Measurements from ENCODE around the gene OPCML.

OPCML gene

DNA sequence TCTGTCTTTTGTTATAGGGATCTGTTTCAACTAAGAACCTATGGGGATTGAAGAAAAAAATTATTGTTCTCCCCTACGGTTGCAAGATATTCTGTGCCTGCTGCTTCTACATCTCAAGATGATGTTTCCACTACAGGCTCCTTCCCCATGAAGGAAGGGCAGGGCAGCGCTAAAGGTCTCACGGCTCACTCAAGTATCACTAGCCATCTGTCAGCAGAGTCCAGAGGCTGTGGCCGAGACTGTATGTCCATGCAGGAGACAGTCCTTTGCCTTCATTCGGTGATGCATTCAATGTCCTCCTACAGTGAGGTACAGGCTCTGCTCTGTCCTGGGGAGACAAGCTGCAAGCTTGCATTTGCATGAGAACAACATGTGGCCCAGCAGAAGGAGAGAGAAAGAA, 518.0 kb downstream of the OPCML start:
- DNase-seq, result no peak

DNA sequence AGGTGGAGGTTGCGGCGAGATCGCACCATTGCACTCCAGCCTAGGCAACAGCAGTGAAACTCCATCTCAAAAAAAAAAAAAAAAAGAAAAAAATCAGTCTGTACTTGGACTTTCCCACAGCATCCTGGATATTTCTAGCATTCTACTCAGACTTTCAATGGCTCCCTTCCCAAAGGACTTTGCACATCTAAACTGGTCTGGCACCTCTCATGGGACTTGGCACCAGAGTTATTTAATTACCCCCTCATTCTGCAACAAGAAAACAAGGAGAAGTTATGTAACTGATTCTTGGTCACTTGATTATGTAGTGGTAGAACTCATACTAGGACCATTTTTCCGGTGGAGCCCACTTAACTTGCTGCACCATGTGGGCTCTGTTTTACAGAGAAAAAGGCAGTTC, 519.5 kb downstream of the OPCML start:
- DNase-seq, result no peak

DNA sequence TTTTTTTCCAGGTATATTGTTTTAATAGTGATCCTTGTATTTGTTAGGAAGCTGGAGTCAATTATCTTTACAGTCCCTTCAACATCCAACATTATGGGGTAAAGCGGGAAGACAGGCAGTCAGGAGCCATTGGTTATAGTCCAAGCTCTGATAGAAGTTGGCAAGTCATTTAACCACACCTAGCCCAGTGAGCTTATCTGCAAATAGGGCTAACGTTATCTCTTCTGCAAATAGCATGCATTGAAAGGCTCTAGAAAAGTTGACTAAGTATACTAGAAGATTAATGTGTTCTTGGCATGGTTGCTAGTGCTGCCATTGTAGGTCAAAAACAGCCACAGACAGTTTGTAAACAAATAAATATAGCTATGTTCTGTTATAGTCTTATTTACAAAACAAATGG, 520.7 kb downstream of the OPCML start:
- no peak for DNase-seq

DNA sequence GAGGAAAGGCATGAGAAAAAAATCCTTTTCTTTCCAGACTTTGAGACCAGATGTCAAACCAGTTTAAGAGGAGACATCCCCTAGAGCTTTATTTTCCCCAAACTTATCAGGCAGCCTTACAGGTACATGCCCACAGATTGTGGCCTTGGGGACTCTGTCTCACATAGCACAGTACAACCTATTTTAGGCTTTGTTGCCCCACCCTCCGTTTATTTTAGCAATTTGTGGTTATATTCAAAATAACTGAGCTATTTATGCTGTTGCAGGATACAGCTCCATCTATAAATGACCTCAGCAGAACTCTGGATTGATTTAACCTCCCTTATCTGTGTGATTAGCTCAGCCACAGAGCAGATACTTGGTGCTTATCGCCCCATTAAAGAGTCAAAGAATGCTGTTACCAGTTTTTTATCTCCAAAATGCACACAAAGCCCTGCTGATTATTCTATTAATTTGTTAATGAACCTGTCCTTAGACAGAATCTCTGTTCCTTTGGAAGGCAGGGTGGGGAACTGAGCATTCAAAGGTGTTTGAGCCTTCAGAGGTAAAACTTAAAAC, 525.2 kb downstream of the OPCML start:
- no peak for DNase-seq

DNA sequence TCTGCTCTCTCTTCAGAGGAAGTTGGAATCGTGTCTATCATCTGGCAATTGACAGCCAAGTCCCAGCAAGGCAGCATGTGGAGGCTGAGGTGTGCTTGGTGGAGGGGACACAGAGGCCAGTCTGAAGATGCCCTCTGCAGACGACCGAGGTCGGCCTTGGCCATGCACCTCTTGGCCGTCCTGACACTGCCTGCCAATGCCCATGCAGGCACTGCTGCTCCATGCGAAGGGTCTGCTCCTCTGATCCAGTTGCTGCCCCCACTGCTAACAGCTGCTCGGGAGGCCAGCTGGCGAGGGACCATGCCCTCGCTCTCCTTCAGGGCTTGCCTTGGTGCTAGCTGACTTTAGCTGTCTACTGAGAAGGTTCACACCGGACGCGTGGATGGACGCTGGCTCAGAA, 527.9 kb downstream of the OPCML start:
- no peak for DNase-seq

DNA sequence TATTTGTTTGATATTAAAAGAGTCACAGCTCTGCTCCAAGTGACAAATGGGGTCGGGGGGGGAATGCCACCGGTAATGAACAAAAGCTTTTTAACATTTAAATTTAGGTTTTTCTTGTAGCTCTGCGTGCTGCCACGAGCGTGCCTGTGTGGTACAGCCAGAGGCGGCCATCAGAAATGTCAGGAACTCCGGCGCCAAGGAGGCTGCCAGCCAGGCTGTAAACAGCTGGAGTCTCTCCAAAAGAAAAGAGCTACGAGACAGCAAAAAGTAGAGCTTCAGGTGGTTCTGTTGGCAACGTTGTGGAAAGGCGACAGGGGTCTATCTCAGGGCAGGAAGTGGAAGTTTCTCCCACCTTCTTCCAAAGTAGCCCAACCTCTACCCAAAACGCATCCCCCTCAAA, 532.8 kb downstream of the OPCML start:
- no peak for DNase-seq

DNA sequence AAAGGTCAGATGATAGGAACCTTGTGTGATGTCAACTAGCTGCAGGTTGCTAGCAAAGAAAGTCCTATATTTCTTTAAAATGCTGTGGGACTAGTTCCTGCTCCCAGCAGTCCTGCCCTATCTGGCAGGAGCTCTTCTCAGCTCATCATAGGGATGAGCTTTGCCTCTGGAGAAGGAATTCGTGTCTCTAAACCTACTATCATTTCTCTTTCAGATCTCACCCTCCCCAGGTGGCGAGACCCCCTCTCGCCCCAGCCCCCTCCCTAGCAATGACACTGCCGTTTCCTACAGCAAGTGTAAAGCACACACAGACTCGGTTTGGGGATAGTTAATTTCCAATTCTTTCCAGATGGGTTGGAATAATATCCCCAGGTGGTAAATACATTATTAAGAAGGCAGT, 533.3 kb downstream of the OPCML start:
- no peak for DNase-seq

DNA sequence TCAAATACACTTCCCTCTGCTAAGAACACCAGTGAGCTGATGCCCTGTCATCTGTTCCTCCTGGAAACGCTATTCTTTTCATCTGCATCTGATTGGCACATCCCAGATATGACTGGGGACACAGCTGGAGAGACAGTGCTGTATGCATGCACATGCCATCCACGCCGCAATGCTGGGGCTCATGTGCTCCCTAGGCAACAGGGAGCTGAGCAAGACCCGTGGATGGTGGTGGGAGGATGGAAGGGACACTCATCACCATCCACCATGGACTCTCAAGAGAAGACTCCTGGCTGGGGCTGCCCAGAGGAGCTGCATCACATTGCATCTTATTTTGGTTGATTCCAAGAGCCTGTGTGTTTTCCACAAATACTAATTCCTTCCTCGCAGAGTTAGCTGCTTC, 534.9 kb downstream of the OPCML start:
- DNase-seq, result no peak

DNA sequence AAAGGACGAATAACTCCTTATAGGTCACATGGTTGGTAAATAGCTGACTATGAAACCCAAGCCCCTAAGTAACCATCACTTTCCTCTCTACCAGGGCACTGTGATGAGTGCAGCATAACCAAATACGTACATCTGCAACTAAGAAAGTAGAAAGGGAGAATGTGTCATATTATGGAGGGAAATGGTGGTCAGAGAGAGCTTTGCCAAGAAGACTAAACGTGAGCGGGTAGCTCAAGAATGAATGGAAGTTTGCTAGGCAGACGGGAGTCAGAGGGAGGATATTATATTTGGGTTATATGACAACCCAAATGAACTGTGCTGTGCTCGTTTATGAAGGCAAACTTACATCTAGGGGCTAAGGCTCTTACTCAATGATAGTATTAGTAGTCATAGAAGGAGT, 537.3 kb downstream of the OPCML start:
- no peak for DNase-seq

DNA sequence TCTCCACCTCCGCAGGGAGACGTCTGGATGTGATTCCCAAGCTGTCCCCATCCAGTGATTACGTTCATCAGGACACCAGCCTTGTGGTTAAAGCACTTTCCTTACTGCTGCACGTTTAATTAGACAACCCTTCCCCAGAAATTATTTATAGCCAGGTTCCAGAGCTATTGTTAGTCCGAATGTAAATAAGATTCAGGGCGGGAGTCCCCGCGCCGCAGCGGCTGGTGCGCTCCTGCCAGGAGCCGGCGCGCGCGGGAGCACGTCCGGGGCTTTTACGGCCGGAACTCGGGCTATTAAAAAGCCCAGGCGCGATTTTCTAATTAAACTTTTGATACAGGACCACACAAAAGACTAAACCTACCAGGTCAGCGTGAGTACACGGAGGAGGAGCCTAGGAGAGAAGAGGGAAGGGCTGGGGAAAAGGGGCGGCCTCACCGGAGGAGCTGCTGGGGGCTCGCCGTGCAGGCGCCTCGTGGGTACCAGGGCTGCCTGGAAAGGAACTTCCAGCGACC, 538.3 kb downstream of the OPCML start:
- no peak for DNase-seq

DNA sequence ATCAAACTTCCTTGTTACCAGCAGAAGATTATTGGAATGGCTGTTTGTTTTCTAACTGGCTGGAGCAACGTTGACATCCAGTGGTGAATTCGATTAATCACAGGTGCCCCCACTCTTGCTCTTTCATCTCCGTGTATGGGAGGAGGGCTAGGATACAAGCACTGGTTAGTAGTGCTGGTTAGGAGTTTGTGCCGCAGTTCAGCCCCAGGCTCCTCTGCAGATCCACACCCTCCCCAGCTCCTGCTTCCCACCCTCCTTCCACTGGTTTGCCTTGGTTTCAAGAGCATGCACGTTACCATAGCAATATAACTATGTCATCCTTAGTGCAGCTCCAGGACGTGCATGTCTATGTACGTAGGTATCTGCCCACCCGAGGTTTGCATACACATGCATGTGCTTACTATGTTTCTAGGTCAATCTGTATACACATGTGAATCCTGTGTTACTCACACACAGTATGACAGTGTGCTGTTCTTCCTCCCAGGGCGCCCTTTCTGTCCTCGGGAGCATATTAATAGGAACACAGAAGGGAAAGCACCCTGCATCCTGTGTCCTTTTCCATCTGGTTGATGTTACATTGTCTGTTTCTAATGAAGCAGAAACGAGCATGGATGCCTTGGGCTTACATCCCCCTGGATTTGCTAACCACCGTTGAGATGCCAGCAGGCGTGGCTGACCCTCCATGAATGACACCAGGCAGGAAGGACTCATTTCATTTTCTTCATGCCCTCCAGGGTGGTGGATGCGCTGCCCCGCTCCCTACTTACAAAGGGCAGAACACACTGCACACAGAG, 539.3 kb downstream of the OPCML start:
- no peak for DNase-seq

DNA sequence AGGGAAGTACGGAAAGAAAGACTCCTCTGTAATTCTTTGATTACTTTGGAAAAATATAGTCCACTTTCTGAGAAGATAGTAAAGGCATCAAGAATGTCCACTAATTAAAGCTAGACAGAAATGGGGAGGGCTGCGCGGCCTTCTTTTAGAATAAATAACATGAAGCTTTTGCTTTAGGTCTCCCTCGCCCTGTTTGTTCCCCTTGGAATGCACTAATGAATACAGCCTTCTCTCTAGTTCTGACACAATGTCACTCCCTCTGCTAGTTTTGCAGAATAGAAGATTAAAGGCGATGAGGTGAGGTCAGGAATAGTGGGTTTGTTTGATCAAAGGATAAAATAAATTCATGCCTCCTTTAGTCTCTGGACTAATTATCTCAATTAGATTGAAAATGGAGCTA, 543.9 kb downstream of the OPCML start:
- no peak for DNase-seq

DNA sequence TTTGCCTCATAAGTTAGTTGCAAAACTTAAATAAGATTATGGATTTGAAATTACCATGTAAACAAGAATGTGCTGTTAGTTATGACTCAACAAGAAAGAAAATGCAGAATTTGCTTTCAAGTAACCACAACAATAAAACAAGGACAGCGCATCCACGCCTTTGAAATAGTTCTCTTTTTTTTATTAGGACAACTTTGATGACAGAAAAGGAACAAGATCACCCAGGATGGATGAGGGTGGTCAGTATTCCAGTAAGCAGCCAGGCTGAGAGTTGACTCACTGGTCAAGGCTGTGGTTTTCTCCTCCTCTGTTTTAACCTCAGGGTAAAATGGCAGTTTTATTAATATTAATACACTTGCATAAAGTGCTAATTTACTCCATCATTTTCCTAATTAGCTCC, 544.4 kb downstream of the OPCML start:
- no peak for DNase-seq

DNA sequence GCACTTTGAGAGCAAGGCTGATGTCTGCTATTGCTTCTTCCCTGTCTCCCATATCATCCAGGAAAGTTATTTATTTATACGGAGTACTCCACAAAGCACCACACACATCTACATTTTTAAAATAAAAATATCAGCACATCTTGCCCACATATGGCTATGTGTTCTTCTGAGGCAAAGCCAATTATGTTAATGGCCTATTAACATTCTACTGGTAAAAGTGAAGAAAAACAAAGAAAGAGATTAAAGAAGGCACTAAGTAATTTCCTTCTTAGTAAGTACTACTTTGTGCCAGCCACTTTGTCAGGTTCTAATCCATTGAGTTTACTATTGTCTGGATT, 548.7 kb downstream of the OPCML start:
- DNase-seq, result no peak

DNA sequence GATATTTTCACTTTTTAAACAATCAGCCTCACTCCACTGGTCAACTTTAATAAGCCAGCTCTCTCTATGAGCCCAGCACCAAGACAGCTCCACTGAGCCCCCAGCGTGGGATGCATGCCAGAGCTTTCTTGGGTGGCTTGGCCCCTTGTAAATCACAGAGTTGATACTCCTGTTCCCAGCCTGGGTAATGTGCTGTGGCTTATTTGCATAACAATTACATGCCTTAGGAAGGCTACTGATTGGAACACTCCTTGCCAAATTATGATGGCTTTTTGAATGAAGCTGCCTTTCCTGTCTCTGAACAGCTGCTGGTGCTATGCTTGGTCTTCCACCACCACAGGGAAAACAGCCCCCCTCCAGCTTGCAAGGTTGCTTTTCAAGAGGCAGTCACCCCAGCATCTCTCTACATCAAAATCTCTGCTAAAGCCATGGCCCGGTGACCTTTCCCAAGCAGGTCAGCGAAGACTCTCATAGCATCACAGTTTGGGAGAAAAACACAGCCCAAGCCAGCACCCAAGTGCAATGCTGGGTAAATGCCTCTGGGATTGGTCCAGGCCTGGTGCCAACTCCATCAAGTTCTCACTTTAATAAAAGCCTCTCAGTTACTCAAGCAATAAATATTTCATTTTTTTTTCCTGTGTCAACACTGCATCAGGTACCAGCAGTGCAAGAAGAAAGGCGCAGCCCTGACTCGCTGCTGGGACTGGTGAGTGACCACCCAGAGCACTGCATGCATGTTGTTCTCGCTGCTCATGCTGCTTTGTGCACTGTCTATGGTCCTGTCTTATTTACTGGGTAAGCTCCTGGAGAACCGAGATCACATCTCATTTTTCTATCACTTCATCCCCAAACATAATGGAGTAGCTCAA, 549.3 kb downstream of the OPCML start:
- no peak for DNase-seq

DNA sequence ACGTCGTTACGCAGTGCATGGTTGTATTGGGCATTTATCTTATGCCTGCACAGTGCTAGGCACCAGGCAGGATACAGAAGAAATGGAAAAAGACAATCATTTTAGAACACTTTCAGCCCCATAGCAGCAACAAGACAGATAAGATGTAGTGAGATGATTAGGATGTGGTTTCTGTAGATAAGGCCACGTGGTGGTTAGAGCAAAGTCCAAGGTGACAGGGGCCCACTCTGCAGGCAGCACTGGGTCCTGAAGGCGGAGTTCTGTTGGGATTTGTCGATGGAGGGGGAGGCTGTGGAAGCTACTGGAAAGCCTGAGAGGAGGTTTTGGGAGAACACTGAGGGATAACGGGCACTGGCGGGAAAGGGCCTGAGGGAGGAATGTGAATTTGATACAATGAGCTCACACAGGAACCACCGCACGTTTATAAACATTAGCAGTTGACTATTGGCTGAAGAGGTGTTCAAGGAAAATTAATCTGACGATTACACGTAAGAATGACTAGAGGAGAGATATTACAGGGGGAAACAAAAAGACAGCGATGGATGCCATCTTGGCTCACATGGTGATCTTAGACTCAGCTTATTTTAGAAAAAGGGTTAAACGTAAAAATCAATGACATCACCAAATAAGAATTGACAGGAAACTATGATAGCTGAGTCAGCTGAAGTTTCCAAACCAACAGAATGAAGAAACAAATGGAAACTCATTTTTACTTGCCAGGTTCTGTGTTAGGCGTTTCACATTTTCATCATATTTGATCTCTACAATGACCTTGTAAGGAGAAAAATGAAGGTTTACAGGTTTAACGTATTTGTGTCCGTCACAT, 551.0 kb downstream of the OPCML start:
- DNase-seq, result no peak

DNA sequence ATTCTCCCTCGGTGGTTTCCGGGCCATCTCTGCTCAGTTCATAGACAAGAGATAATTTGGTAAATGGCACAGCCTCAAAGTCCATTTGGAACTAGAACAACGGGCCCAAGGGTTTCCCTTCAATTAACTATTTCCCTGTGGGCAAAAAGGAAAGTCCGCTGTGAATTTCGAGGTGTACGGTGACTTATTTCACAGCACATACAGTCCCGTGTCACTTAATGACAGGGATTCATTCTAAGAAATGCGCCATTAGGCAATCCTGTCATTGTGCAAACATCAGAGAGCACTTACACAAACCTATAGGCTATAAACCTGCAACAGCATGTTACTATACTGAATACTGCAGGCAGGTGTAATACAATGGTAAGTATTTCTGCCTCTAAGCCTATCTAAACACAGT, 551.6 kb downstream of the OPCML start:
- no peak for DNase-seq

DNA sequence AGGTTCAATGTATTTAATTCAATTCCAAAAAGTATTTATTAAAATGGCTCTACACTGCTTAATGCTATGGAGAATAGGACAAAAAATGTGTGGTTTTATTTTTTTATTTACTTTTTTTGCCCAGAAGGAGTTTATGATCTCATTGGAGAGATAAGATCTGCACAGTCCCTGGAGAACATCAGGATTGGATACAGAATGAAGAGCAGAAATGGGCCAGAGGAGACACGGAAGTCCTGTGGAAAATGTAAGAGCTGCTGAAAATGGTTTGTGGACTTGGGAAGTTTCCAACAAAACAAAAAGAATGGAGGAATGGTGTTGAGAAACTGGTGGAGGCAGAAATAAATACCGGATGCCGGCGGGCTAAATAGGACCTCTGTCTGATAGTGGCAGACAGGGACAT, 554.6 kb downstream of the OPCML start:
- no peak for DNase-seq

DNA sequence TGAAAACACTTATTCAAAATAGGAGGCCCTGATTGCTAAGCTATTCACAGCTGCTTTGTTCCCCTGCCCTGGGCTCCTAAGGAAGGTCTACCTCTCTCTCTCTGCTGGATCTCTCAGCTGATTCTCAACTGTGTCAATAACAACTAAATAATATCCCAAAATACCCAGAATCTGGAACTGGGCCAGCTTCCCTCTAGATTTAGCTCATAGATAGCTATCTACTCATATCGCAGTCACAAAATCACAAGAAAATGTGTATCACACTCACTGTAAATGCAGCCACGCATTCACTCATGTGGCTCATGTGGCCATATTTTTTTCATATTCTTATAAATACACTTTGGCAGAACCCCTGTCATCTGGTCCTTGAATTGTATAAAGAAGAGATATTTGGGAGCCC, 555.1 kb downstream of the OPCML start:
- DNase-seq, result no peak

DNA sequence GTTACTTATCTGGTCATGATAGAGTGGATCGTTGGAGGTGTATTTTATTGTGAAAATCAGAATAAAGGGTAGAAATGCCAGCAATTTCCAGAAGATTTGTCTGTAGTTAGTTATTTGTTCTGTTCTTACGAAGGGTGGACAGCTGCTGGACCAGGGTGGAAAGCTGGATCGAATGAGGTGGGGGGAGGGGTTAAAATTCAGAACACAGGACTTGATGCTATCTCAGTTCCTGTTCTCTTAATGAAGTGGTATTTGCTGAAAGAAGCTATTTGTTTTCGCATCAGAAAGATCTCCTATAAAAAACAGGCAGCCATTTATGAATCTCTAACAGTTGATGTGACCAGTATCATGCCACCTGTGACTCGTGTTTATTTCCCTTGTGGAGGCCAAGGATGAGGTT, 556.2 kb downstream of the OPCML start:
- no peak for DNase-seq

DNA sequence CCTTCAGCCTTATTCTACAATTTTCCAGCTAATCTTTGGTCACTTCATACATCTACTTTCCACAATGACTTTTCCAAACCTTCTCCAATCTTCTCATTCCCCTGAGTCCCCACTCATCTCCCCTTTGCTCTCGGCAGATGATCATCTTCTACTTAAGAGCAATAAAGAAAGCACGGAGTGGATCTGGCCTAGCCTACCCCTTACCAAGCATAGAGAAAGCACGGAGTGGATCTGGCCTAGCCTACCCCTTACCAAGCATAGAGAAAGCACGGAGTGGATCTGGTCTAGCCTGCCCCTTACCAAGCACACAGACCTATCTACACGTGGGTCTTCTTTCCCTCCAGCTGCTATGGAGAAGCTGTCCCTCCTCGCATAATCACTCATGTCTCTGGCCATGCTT, 558.6 kb downstream of the OPCML start:
- DNase-seq, result no peak

DNA sequence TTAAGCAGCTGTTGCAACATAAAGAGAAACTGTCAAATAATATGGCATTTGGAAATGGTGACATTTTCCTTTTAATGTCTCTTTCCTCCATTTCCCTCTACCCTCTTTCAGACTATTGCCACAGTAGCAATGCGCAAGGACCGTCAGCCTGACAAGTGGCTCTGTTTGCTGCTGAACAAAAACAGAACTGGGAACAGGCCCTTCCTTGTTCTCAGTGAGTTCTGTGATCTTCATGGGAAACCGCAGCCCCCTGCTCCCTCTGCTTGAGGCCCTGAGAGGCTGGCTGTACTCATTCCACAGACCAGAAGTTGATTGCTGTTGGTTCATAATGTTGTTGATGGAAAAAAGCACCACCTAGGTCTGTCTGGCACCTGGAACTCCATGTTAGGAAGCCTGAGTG, 559.7 kb downstream of the OPCML start:
- DNase-seq, result no peak

DNA sequence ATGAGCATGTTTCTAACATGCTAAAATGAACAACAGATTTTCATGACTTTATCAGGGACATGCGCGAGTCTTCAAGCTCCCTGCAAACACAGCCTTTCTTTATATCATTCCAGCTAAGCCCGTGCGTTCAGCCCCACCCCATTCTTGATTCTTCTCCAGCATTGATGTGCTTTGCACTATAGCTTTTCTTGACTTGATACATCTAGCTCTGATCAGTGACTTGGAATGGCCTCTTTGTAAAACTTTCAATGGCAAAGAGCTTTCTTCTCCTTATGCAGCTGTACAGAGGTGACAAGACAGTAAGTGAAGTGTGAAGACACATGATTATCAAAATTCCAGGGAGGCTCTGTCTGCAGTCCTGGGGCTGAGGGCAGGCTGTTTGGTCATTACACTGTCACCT, 561.0 kb downstream of the OPCML start:
- no peak for DNase-seq
